ENCODE measurements around the gene GALT.

The GALT gene

DNA sequence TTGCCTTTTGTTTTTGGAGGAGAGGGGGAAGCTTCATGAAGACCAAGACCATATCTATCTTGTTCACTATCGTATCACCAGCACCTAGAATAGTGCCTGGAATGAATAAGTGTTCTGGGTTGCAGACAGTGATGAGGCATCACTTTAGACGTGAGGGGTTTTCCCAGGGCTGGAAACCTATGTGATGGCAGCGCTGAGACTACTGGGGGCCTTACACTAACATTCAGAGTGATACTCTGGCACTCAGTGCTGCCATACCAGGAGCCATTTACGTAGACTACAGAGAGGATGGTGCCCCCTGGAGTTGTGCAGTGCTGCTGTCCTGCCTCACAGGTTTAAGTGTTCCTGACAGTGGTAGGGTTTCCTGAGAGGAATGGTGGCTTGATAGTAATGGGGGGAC is 37.7 kb downstream of the GALT start:
- DNase-seq (ENCODE audit: low read depth in 1 of 2, low spot score in 1 of 2), result no peak

DNA sequence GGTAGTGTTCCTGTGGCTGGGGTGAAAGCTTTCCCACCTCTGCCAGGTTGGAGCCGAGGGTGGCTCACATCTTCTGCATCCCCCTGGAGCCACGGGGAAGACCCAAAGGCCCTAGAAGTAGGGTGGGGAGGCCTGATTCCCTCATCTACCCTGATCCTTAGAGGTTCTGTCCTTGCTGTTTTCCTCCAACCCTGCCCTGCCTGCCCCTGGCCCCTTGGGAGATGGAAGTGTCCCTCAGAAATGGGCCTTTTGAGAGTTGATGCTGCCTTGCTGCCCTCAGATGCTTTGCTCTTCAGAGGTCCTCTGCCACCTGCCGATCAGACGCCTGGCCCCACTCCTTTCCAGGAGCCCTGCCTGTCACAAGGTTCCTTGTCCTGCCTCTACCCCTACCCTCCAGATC is 38.3 kb downstream of the GALT start:
- DNase-seq (ENCODE audit: low read depth in 1 of 2, low spot score in 1 of 2), result no peak

DNA sequence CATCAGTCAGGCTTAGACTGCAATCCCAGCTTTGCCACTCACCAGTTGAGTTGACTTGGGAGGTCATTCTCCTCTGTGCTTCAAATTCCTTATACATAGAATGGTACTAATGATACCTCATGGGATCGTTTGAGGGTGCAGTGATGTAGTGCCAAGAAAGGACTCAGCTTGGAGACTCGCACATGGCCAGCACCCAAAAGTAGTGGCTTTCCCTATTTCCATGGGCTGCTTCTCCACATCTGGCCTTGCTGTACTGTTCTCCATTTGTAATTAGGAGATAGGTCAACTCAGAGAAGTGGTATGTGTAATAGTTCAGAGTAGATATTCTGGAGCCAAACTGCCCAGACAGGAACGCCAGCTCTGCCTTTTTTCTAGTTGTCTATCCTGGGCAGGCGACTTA is 39.1 kb downstream of the GALT start:
- DNase-seq (ENCODE audit: low read depth in 1 of 2, low spot score in 1 of 2), result no peak

DNA sequence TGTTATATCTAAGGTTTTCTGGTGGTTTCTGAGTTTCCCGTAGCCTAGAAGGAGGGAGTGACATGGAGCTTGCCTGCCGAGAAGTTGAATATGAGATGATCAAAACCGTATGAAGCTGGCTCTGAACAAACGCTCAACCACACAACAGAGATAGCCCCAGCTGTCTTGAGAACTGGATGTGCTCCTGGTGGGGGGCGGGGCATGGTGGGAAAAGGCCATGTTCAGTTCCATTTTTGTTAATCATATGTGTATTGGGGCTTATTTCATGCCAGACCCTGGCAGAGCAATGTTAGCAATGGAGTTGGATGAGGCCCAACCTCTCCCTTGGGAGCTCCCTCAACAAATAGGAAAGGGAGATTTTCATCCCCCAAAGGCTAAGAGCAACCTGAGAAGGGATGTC is 39.8 kb downstream of the GALT start:
- no peak for DNase-seq (ENCODE audit: low read depth in 1 of 2, low spot score in 1 of 2)

DNA sequence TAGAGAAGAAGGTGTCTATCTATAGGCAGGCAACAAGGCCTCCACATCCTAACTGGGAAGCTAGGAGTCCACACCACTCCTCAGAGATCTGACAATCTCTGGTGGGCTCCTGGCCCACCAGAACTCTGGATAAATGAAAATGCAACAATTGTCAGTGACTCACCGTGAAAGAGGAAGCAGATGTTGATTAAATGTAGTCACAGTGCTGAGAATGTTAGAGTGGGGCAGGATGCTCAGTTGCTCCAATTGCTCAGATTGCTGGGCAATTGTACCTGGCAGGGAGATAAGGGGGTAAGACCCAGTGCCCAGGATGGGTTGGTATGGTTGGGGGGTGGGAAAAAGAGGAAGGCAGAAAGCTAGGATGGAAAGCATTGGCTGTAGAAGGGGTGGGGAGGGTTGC is 40.3 kb downstream of the GALT start:
- DNase-seq (ENCODE audit: low read depth in 1 of 2, low spot score in 1 of 2), result no peak

DNA sequence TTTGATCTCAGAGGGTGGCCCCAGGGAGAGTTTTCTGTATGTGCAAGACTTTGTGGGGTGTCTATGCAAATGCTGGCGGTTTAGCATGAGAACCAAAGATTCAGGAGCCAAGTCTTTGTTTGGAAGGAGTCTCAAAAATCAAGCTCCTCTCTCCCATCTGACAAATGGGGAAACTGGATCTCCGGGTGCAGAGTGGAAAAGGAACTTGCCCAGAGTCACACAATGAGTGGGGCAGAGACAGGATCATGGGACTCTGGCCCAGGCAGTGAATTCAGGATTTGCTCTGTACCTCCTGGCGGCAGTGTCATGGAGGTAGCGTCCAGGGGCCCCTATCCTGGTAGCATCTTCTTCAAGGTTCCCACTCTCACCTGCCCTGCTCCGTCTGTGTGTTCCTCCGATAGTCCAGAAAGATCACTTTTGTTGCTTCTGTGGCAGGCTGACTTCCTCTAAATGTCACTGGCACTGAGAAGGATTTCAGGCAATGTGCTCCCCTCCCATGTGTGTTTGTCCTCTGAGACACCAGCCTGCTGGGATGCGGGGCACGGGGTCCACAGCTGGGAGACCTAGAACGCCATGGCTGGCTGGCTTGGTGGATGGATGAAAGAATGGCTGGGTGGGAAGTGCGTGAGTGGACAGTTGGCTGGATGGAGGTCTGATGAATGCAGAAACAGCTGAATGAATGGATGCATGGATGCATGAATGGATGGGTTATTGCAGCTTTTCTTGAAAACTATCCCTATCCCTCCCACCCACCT is 41.0 kb downstream of the GALT start:
- no peak for DNase-seq (ENCODE audit: low read depth in 1 of 2, low spot score in 1 of 2)

DNA sequence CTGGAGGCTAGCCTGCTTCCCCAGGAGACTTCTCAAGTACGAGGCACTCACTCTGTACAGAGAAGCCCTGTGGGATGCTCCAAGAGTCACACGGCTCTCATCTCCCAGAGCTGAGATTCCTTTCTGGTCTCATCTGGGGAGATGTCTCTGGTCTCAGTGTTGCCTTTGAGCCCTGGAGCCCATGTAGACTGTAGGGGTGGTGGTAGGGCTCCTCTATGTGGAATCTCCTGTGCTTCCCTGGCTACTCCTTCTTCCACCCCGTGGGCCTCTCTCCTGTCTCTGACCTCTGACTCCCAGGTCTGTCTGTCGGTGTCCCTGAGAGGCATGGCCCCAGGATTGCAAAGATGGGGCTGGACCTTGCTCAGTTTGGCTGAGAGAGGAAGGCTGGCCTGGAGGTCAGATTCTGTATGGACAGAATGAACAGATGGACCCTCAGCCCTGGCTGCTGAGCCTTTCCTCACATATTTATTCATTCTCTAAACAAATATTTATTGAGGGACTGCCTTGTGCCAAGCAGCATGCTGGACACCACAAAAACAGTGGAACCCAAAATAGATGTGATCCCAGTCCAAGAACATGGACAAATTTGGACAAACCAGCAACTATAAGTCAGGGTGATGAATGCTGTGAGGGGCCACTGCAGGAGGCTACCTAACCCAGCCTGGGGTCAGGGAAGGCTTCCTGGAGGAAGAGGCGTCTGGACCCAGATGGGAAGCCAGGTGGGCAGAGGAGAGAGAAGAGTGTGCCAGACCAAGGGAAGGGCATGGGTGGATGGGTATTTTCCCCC is 42.0 kb downstream of the GALT start:
- no peak for DNase-seq (ENCODE audit: low read depth in 1 of 2, low spot score in 1 of 2)

DNA sequence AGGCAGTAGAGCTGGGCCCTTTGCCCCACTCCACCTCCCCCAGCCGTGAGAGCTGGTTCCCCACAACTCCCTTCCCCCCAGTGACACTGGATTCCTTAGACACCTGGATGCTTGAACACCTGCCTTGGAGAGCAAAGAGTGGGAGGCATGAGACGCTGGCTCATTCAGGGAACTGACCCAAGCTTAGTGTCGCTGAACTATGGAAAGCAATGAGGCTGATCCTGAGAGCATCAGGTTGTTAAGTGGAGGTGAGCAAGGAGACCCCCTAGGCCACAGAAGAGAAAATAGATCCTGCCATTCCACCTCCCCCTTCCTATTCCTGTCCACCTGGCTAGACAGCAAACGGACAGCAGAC is 42.6 kb downstream of the GALT start:
- no peak for DNase-seq (ENCODE audit: low read depth in 1 of 2, low spot score in 1 of 2)

DNA sequence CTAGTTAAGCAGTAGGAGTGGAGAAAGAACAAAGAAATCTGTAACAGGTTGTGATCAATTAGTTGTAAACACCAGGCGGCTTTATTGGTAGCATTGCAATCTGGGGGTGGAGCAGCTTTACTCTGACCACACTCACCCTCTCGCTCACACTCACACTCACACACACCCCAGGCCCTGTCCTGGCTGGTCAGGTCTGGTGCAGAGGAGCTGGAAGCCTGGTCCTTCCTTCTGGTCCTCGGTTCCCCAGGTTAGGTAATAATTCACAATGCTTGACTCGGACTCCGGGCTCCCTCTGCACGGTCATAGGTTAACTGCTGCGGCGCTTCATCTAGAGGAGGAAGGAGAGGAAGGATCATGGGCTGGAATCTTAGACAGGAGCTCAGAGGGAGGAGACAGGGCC is 43.0 kb downstream of the GALT start:
- no peak for DNase-seq (ENCODE audit: low read depth in 1 of 2, low spot score in 1 of 2)

DNA sequence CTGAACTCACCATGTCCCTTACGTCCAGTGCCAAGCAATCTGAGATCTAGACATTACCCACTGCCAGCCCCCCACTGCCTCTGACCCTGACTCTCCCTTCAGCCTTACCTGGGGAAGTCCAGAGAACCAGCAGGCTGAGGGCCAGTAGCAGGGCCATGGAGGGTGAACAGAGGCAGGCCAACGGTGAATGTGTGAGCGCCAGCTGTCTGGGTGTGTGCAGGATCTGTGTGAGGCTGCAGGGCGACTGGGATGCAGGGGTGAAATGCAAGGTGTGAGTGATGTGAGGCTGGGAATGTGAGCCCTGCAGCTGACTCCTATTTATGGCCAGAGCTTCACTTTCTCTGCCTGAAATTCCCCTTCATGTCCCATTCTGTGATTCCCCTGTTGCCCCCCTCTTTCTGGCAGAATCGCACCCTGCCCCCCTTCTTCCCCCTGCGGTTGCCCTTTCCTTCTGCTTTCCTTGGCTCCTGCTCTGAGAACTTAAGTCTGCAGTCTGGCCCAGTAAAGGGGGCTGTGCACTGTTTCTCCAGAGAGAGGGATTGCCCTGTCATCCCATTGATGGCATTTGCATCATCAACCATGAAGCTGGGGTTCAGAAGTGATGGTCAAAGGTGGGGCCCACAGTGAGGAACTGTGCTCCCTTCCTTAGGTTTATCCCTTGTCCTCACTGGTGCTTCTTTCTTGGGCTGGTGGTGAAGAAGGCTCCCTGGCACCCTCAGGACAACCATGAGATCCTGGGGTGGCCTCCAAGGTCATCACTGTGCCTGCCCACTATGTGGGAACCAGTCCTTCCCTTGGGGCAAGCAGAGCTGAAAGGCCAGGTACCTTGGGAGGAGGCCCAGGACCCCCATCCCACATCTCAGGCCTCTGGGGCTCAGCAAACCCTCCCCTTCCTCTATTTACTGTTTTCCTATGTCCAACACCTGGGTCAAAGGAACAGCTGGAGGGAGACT is 44.8 kb downstream of the GALT start, which contains the start of gene CCL19:
Gene CCL19 (minus strand): TSS at position 294 of the 953 bp plus-strand sequence. CDS start 137 bp downstream, at position 157.
- DNase-seq (ENCODE audit: low read depth in 1 of 2, low spot score in 1 of 2), result no peak

DNA sequence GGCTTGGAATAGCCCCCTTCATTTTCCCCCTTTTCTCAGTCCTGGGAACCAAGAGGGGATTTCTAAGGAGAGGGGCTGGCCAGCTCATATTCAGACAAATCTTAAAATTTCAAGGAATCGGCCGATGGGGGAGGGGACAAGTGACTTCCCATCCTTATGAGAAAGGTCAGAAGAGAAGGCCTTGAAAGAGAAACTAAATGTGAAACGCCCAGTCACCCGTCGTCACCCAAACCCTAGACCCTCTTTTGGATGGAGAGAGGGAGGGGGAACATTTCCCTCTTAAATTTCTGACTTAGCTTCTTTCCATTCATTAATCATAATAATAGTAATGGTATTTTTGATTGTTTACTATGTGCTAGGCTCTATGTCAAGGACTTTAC is 45.5 kb downstream of the GALT start:
- DNase-seq (ENCODE audit: low read depth in 1 of 2, low spot score in 1 of 2), result no peak

DNA sequence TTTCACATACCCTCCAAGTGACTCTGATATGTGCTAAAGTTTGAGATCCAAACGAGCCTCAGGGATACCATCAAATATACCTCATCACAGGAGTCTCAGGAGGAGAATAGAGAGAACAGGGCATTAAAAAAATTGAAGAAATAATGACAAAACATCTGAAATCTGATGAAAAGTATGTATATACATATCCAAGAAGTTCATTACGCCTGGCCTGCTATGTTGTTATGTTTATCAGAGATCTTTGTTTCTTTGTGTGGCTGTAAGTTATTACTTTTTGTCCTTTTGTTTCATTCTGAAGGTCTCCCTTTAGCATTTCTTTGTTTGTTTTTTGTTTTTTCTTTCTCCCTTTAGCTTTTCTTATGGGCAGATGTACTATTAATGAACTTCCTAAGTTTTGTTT is 47.1 kb downstream of the GALT start:
- no peak for DNase-seq (ENCODE audit: low read depth in 1 of 2, low spot score in 1 of 2)

DNA sequence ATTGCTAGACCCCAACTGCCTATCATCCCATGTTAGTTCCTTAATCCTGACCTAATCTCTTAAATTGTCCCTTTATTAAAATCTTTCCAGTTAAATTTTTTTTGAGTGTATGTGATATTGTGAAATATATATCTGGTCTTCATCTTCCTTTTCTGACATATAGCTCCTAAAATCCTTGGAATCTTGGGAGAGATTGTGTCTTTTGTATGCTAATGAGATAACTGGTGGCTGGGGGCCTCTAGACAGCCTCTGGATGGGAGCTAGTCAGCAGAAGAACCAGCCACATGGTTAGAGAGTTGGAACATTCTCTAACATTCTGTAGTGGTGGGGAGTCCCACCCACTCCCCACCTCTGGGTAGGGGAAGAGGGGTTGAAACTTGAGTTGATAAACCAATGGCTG is 48.3 kb downstream of the GALT start:
- DNase-seq (ENCODE audit: low read depth in 1 of 2, low spot score in 1 of 2), result no peak
